K562 (cell line): ENCODE measurements around the gene CERS6. TPM values are rescaled to one million over a fixed set of nuclear protein-coding genes. Genes with fewer than 3 reads are reported as not detected.

ENCODE experiments used
- ATAC-seq: fragments of 200-7000 bp; cut with Tn5 transposase; 3 replicates; pipeline ENCODE4 v1.9.1; 2020; ENCODE audit warnings: moderate library complexity
- BruUV-seq: library from RNA; stranded (reverse); fragments of 400-500 nt; replicated peaks from 2 replicates; lab custom pipeline; 2021; lab: Mats Ljungman, UMichigan
- CTCF ChIA-PET: fragments of 300-600 bp; formaldehyde crosslinking; extraction: SDS; loops from one replicate; lab custom pipeline; 2021; ENCODE audit warnings: low intra/inter-chr PET ratio; lab: Yijun Ruan, JAX
- POLR2A ChIA-PET: fragments of 300-600, 350-650 bp; sonication (Branson Sonifier 250); formaldehyde crosslinking; extraction: SDS; loops from one replicate; lab custom pipeline; 2021; ENCODE audit warnings: antibody characterized with exemption, inconsistent platforms; lab: Yijun Ruan, JAX
- DNase-seq, 4 experiments: peaks; one replicate each; pipeline versions ENCODE4 v3.0.0 to v3.0.0-alpha.2; 2011 to 2018; ENCODE audit warnings: low spot score in 3 of 4, mixed read lengths in 3 of 4; ENCODE audit errors: extremely low read depth in 1 of 4
- FAIRE-seq: peaks from 2 replicates; lab custom pipeline; 2011; peaks lifted over from hg19 to GRCh38; lab: Jason Lieb, UNC
- H2AFZ ChIP-seq: 2 replicates; pipeline ENCODE4 v1.6.0; 2011; ENCODE audit warnings: low read depth, low read length, control low read depth, inconsistent platforms
- H3K27ac ChIP-seq: fragments of 200-600 bp; 3 replicates; pipeline ENCODE4 v1.8.0; 2011; ENCODE audit warnings: low read depth, mild to moderate bottlenecking, control low read depth, inconsistent platforms, low read length, moderate library complexity, mixed read lengths; ENCODE audit errors: extremely low read depth
- H3K27me3 ChIP-seq, 2 experiments: fragments of 300-600 bp in 1 of 2; 2 replicates in 1 of 2; 3 replicates in 1 of 2; pipeline versions ENCODE4 v1.6.0 to v1.8.0; 2011; ENCODE audit warnings: inconsistent platforms in 2 of 2, low read length in 2 of 2, mild to moderate bottlenecking in 1 of 2, mixed read lengths in 1 of 2, moderate library complexity in 1 of 2; ENCODE audit not compliant: control insufficient read depth in 2 of 2, insufficient read depth in 2 of 2
- H3K36me3 ChIP-seq: fragments of 300-600 bp; 3 replicates; pipeline ENCODE4 v1.8.0; 2011; ENCODE audit warnings: mild to moderate bottlenecking, low read length, inconsistent platforms; ENCODE audit not compliant: control insufficient read depth, insufficient read depth
- H3K4me1 ChIP-seq, 2 experiments: fragments of 200-600 bp in 1 of 2; replicated peaks in 1 of 2; 2 replicates in 1 of 2; 3 replicates in 1 of 2; pipeline versions ENCODE4 v1.5.1 to v1.8.0; 2011; ENCODE audit warnings: inconsistent platforms in 2 of 2, low read length in 2 of 2, mild to moderate bottlenecking in 1 of 2, mixed read lengths in 1 of 2, moderate library complexity in 1 of 2; ENCODE audit not compliant: control insufficient read depth in 2 of 2, insufficient read depth in 2 of 2
- H3K4me2 ChIP-seq: 2 replicates; pipeline ENCODE4 v1.6.1; 2011; ENCODE audit warnings: low read length, control low read depth, inconsistent platforms, mixed read lengths; ENCODE audit not compliant: insufficient read depth
- H3K4me3 ChIP-seq: fragments of 200-600 bp; sonication (generic), shearing (Covaris generic); 2 replicates; pipeline ENCODE4 v1.5.1; 2016; ENCODE audit warnings: control low read depth, inconsistent platforms
- H3K79me2 ChIP-seq: fragments of 200-600 bp; 3 replicates; pipeline ENCODE4 v1.8.0; 2011; ENCODE audit warnings: low read length, inconsistent platforms; ENCODE audit not compliant: control insufficient read depth, insufficient read depth
- H3K9ac ChIP-seq, 2 experiments: 2 replicates each; pipeline versions ENCODE4 v1.6.0 to v1.6.1; 2011; ENCODE audit warnings: low read depth in 2 of 2, low read length in 2 of 2, control low read depth in 1 of 2, inconsistent platforms in 1 of 2, mild to moderate bottlenecking in 1 of 2, mixed read lengths in 1 of 2; ENCODE audit not compliant: insufficient read depth in 1 of 2
- H3K9me1 ChIP-seq: one replicate; pipeline ENCODE4 v1.6.0; 2011; ENCODE audit warnings: inconsistent platforms, mild to moderate bottlenecking, low read length, moderate library complexity; ENCODE audit not compliant: control insufficient read depth, insufficient read depth
- H3K9me3 ChIP-seq: replicated peaks from 2 replicates; pipeline ENCODE4 v1.5.1; 2011; ENCODE audit warnings: low read depth, low read length, inconsistent platforms; ENCODE audit not compliant: control insufficient read depth, insufficient read depth
- H4K20me1 ChIP-seq: replicated peaks from 2 replicates; pipeline ENCODE4 v1.6.1; 2011; ENCODE audit warnings: low read length, inconsistent platforms, mixed read lengths; ENCODE audit not compliant: control insufficient read depth, insufficient read depth
- ATF3 ChIP-seq, 2 experiments: fragments of 450-650 bp in 1 of 2; sonication (generic) in 1 of 2; formaldehyde crosslinking in 1 of 2; IDR thresholded peaks in 1 of 2; conservative IDR thresholded peaks in 1 of 2; 2 replicates each; pipeline versions ENCODE4 v1.6.1 to v1.8.1; 2016 to 2023; ENCODE audit warnings: mild to moderate bottlenecking in 2 of 2, moderate library complexity in 2 of 2, inconsistent platforms in 1 of 2, missing genetic modification reagents in 1 of 2
- KAT7 ChIP-seq: sonication (generic); formaldehyde crosslinking; IDR thresholded peaks from 2 replicates; pipeline ENCODE4 v1.8.0; 2022; ENCODE audit warnings: missing genetic modification reagents, mild to moderate bottlenecking, borderline replicate concordance
- PTRF ChIP-seq: fragments of 450-650 bp; IDR thresholded peaks from 2 replicates; pipeline ENCODE4 v1.6.1; 2016; ENCODE audit warnings: mild to moderate bottlenecking, missing genetic modification characterization, missing compliant biosample characterization
- SMAD1 ChIP-seq: fragments of 150-350 bp; IDR thresholded peaks from 2 replicates; pipeline ENCODE4 v1.6.1; 2014; ENCODE audit warnings: low read length, low read depth; ENCODE audit not compliant: partially characterized antibody
- TEAD2 ChIP-seq: fragments of 450-650 bp; IDR thresholded peaks from 2 replicates; pipeline ENCODE4 v1.6.1; 2016; ENCODE audit warnings: missing genetic modification characterization, control low read depth, missing compliant biosample characterization
- TFE3 ChIP-seq: fragments of 450-650 bp; formaldehyde crosslinking; IDR thresholded peaks from 2 replicates; pipeline ENCODE4 v1.4.0; 2020; ENCODE audit warnings: mild to moderate bottlenecking, mixed read lengths
- ZBTB2 ChIP-seq: fragments of 450-650 bp; IDR thresholded peaks from 2 replicates; pipeline ENCODE4 v1.6.1; 2016; ENCODE audit warnings: antibody characterized with exemption
- ZNF408 ChIP-seq: fragments of 250-450 bp; sonication (Bioruptor Pico); IDR thresholded peaks from 2 replicates; pipeline ENCODE4 v1.4.0; 2020; ENCODE audit warnings: low read depth, mild to moderate bottlenecking, moderate library complexity
- WGBS: fragments of 100-300 bp; shearing (Covaris generic); methylation state at CpG from one replicate; pipeline ENCODE4 v1.1.6; 2016; ENCODE audit warnings: low coverage, mixed read lengths; ENCODE audit not compliant: insufficient coverage; ENCODE audit errors: missing lambda C conversion rate; 5-methylcytosine and 5-hydroxymethylcytosine counted together
- in situ Hi-C: fragments of 300-500 bp; cut with MboI; formaldehyde crosslinking; loops from 4 replicates; pipeline ENCODE4 v1.15.0; 2018; ENCODE audit warnings: inconsistent platforms, mixed read lengths
- intact Hi-C: fragments of 100-400 bp; cut with micrococcal nuclease; formaldehyde crosslinking; loops from 2 replicates; pipeline ENCODE4 v1.14.2; 2022
- polyA plus RNA-seq, 8 experiments: library from polyadenylated mRNA; depleted of rRNA in 4 of 8; stranded (reverse) in 5 of 8; unstranded in 3 of 8; fragments of >200 nt; fragmentation: Nextera tagmentation in 2 of 8; fragmentation: Illumina TruSeq in 1 of 8; extraction: Ambion mirVana in 2 of 8; extraction: Trizol in 1 of 8; gene quantifications; 2 replicates each; pipeline versions ENCODE4 v1.2.1 to v1.2.3, GENCODE V29; 2011 to 2014; ENCODE audit warnings: inconsistent platforms in 1 of 8, missing spikeins in 1 of 8
- total RNA-seq, 7 experiments: library from RNA; depleted of rRNA in 6 of 7; stranded (reverse); fragments of >200 nt in 6 of 7; fragmentation: Illumina TruSeq in 2 of 7; extraction: Trizol in 2 of 7; gene quantifications; 2 replicates each; pipeline versions ENCODE4 v1.2.1 to v1.2.3, GENCODE V29; 2011 to 2021; ENCODE audit warnings: low replicate concordance in 1 of 7
- TF ChIP-seq, protein P1 (sequence below): sonication (generic); formaldehyde crosslinking; IDR thresholded peaks from 2 replicates; pipeline ENCODE4 v1.8.1; 2023; ENCODE audit warnings: mild to moderate bottlenecking, missing genetic modification reagents, moderate library complexity

CERS6 gene
- total and polyA plus RNA-seq, 9 of the 15 experiments (the other 6 are each of a cell fraction or from before 2014, with no cell fraction given), result 1.6 to 13.6 (median 11.4) TPM

- no peaks in the 10 kb centered on the region for H3K27me3 ChIP-seq
- no peaks in the 10 kb centered on the region for H4K20me1 ChIP-seq
- no peak for FAIRE-seq
- H3K9me1 ChIP-seq, result no peaks in the 10 kb centered on the region
- peak overlapping the region; percentile 89 for H3K27ac ChIP-seq
- BruUV-seq, result no TSS peak
- CTCF ChIA-PET, result interaction anchor here (2.2 to 3.0 kb wide), 2 partner anchors 147 to 426 kb away, joined by 6 to 32 read pairs; no protein-coding TSS in a partner anchor
- peaks cover 17% of the 10 kb centered on the region; the same call in 2 of the 3 replicates for H3K36me3 ChIP-seq
- peak overlapping the region; percentile 59 for H3K4me2 ChIP-seq
- 35% methylated on average over 2 of the region's 2 CpGs for WGBS
- TF ChIP-seq TEAD2 (tag) (0 out of 2 replicates have a peak, but pooled peaks have one; percentile 1), ZNF408 (CRISPR knock-in tag) (no peak), PTRF (tag) (no peak), KAT7 (CRISPR knock-in tag) (peak; percentile 55; the same call in 1 of the 2 replicates), TFE3 (CRISPR knock-in tag) (no peak), ATF3 (IDR thresholded peaks at IDR 0.05) (peak; percentile 51; the same call in 1 of the 2 replicates), ATF3 (CRISPR knock-in tag; conservative IDR thresholded peaks at IDR 0.05) (no peak), ZBTB2 (no peak), SMAD1 (no peak)
- TF ChIP-seq, protein P1, sequence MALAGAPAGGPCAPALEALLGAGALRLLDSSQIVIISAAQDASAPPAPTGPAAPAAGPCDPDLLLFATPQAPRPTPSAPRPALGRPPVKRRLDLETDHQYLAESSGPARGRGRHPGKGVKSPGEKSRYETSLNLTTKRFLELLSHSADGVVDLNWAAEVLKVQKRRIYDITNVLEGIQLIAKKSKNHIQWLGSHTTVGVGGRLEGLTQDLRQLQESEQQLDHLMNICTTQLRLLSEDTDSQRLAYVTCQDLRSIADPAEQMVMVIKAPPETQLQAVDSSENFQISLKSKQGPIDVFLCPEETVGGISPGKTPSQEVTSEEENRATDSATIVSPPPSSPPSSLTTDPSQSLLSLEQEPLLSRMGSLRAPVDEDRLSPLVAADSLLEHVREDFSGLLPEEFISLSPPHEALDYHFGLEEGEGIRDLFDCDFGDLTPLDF (CRISPR knock-in tag), result no peak
- peaks cover 25% of the 10 kb centered on the region for H3K9me3 ChIP-seq
- no peak for ATAC-seq
- H3K9ac ChIP-seq, result peak overlapping the region in 1 of 2 experiments; percentile 53; a peak in 2 of 4 replicates
- intact Hi-C loops (loop anchor here (1.0 to 10.0 kb wide), 4 partner anchors 147 to 449 kb away; no protein-coding TSS in a partner anchor), in situ Hi-C loops (loop anchor here (5.0 kb wide), 1 partner anchor 144 kb away; no protein-coding TSS in a partner anchor)
- no peaks in the 10 kb centered on the region for H3K79me2 ChIP-seq
- no peak for DNase-seq
- H3K4me3 ChIP-seq, result no peak overlapping the region
- POLR2A ChIA-PET, result interaction anchor here (0.6 to 1.4 kb wide), 4 partner anchors 18 to 343 kb away, joined by 3 read pairs; no protein-coding TSS in a partner anchor
- H2AFZ ChIP-seq, result peak overlapping the region; percentile 80
- H3K4me1 ChIP-seq, result peaks cover 2 to 48% of the 10 kb centered on the region in 2 experiments; a peak in 4 of 5 replicates
These were observed 317.1 kb downstream of the CERS6 start for GRCh38 chr2:168773128-168773527.
